HEK293 (cell line): ENCODE measurements around the gene PARD6B.
A peak's percentile ranks its signal among the peaks of the same experiment; 100 is the strongest.

ENCODE experiments used
- ATF2 ChIP-seq: fragments of 450-650 bp; formaldehyde crosslinking; IDR thresholded peaks from 2 replicates; pipeline ENCODE4 v1.5.1; 2016; ENCODE audit warnings: missing biosample characterization, missing genetic modification characterization, low read depth
- BCL11B ChIP-seq: fragments of 450-650 bp; formaldehyde crosslinking; IDR thresholded peaks from 2 replicates; pipeline ENCODE4 v1.5.1; 2016; ENCODE audit warnings: low read depth, missing biosample characterization, missing genetic modification characterization
- GLIS1 ChIP-seq: fragments of 450-650 bp; formaldehyde crosslinking; IDR thresholded peaks from 2 replicates; pipeline ENCODE4 v1.5.1; 2016; ENCODE audit warnings: missing biosample characterization, missing genetic modification characterization
- KLF8 ChIP-seq: fragments of 450-650 bp; formaldehyde crosslinking; IDR thresholded peaks from 2 replicates; pipeline ENCODE4 v1.5.1; 2016; ENCODE audit warnings: missing biosample characterization, missing genetic modification characterization
- MYNN ChIP-seq: fragments of 450-650 bp; formaldehyde crosslinking; IDR thresholded peaks from 2 replicates; pipeline ENCODE4 v1.5.1; 2016; ENCODE audit warnings: missing biosample characterization, missing genetic modification characterization, borderline replicate concordance
- OVOL3 ChIP-seq: fragments of 450-650 bp; formaldehyde crosslinking; IDR thresholded peaks from 2 replicates; pipeline ENCODE4 v1.5.1; 2016; ENCODE audit warnings: missing biosample characterization, missing genetic modification characterization
- SP3 ChIP-seq: fragments of 450-650 bp; formaldehyde crosslinking; IDR thresholded peaks from 2 replicates; pipeline ENCODE4 v1.5.1; 2016; ENCODE audit warnings: missing biosample characterization, missing genetic modification characterization
- ZBTB26 ChIP-seq: fragments of 450-650 bp; formaldehyde crosslinking; optimal IDR thresholded peaks from 2 replicates; pipeline ENCODE3; 2016; ENCODE audit warnings: missing biosample characterization, mild to moderate bottlenecking, missing genetic modification characterization
- ZNF184 ChIP-seq: fragments of 450-650 bp; IDR thresholded peaks from 2 replicates; pipeline ENCODE4 v1.5.1; 2018; ENCODE audit warnings: missing biosample characterization, mild to moderate bottlenecking, missing genetic modification characterization
- ZNF214 ChIP-seq: fragments of 450-650 bp; formaldehyde crosslinking; IDR thresholded peaks from 2 replicates; pipeline ENCODE4 v1.5.1; 2017; ENCODE audit warnings: missing biosample characterization, mild to moderate bottlenecking, missing genetic modification characterization, borderline replicate concordance
- ZNF223 ChIP-seq: fragments of 450-650 bp; formaldehyde crosslinking; IDR thresholded peaks from 2 replicates; pipeline ENCODE4 v1.5.1; 2016; ENCODE audit warnings: missing biosample characterization, missing genetic modification characterization
- ZNF23 ChIP-seq: fragments of 450-650 bp; formaldehyde crosslinking; IDR thresholded peaks from 2 replicates; pipeline ENCODE4 v1.5.1; 2016; ENCODE audit warnings: missing biosample characterization, missing genetic modification characterization, borderline replicate concordance
- ZNF248 ChIP-seq: fragments of 450-650 bp; formaldehyde crosslinking; IDR thresholded peaks from 2 replicates; pipeline ENCODE4 v1.5.1; 2017; ENCODE audit warnings: missing biosample characterization, missing genetic modification characterization
- ZNF266 ChIP-seq: fragments of 450-650 bp; formaldehyde crosslinking; IDR thresholded peaks from 2 replicates; pipeline ENCODE4 v1.5.1; 2016; ENCODE audit warnings: missing biosample characterization, missing genetic modification characterization, low read depth
- ZNF391 ChIP-seq: fragments of 450-650 bp; formaldehyde crosslinking; IDR thresholded peaks from 2 replicates; pipeline ENCODE4 v1.5.1; 2016; ENCODE audit warnings: low read depth, missing biosample characterization, missing genetic modification characterization, borderline replicate concordance
- ZNF404 ChIP-seq: fragments of 450-650 bp; formaldehyde crosslinking; IDR thresholded peaks from 2 replicates; pipeline ENCODE4 v1.5.1; 2017; ENCODE audit warnings: missing biosample characterization, missing genetic modification characterization
- ZNF518A ChIP-seq: fragments of 450-650 bp; formaldehyde crosslinking; conservative IDR thresholded peaks from 2 replicates; pipeline ENCODE4 v1.5.1; 2016; ENCODE audit warnings: low read depth, missing biosample characterization, missing genetic modification characterization
- ZNF558 ChIP-seq: fragments of 450-650 bp; formaldehyde crosslinking; IDR thresholded peaks from 2 replicates; pipeline ENCODE4 v1.5.1; 2016; ENCODE audit warnings: missing biosample characterization, missing genetic modification characterization
- ZNF623 ChIP-seq: fragments of 450-650 bp; formaldehyde crosslinking; IDR thresholded peaks from 2 replicates; pipeline ENCODE4 v1.5.1; 2016; ENCODE audit warnings: missing biosample characterization, missing genetic modification characterization
- ZNF670 ChIP-seq: fragments of 450-650 bp; formaldehyde crosslinking; IDR thresholded peaks from 2 replicates; pipeline ENCODE4 v1.5.1; 2016; ENCODE audit warnings: missing biosample characterization, missing genetic modification characterization, low read depth
- ZNF776 ChIP-seq: fragments of 450-650 bp; formaldehyde crosslinking; IDR thresholded peaks from 2 replicates; pipeline ENCODE4 v1.5.0; 2017; ENCODE audit warnings: missing biosample characterization, missing genetic modification characterization, borderline replicate concordance
- ZSCAN30 ChIP-seq: fragments of 450-650 bp; IDR thresholded peaks from 2 replicates; pipeline ENCODE4 v1.5.1; 2018; ENCODE audit warnings: missing biosample characterization, mild to moderate bottlenecking, missing genetic modification characterization, moderate library complexity
- ZXDB ChIP-seq: fragments of 450-650 bp; formaldehyde crosslinking; IDR thresholded peaks from 2 replicates; pipeline ENCODE4 v1.5.1; 2016; ENCODE audit warnings: missing biosample characterization, missing genetic modification characterization
- TF ChIP-seq, protein P1 (sequence below): fragments of 450-650 bp; formaldehyde crosslinking; IDR thresholded peaks from 2 replicates; pipeline ENCODE4 v1.5.1; 2016; ENCODE audit warnings: missing biosample characterization, missing genetic modification characterization
- TF ChIP-seq, protein P2 (sequence below): fragments of 450-650 bp; formaldehyde crosslinking; IDR thresholded peaks from 2 replicates; pipeline ENCODE4 v1.5.1; 2016; ENCODE audit warnings: missing biosample characterization, missing genetic modification characterization
- TF ChIP-seq, protein P3 (sequence below): fragments of 450-650 bp; formaldehyde crosslinking; IDR thresholded peaks from 2 replicates; pipeline ENCODE4 v1.5.1; 2016; ENCODE audit warnings: missing biosample characterization, missing genetic modification characterization

PARD6B gene

GRCh38 chr20:50731055-50731929, at the start of gene PARD6B (continued):
- no peak for TF ChIP-seq ZNF518A
- TF ChIP-seq ATF2 (tag by site-specific recombination), result no peak
- no peak for TF ChIP-seq ZNF558
- TF ChIP-seq, protein P1, sequence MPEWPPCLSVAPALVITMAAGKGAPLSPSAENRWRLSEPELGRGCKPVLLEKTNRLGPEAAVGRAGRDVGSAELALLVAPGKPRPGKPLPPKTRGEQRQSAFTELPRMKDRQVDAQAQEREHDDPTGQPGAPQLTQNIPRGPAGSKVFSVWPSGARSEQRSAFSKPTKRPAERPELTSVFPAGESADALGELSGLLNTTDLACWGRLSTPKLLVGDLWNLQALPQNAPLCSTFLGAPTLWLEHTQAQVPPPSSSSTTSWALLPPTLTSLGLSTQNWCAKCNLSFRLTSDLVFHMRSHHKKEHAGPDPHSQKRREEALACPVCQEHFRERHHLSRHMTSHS (tag by site-specific recombination), result no peak
- TF ChIP-seq ZNF23 (tag by site-specific recombination), result no peak
- TF ChIP-seq GLIS1 (tag by site-specific recombination), result peak; percentile 5; the same call in 1 of the 2 replicates
- TF ChIP-seq ZNF670 (tag by site-specific recombination), result no peak
- peak; percentile 91 for TF ChIP-seq SP3 (tag by site-specific recombination)
- TF ChIP-seq, protein P2, sequence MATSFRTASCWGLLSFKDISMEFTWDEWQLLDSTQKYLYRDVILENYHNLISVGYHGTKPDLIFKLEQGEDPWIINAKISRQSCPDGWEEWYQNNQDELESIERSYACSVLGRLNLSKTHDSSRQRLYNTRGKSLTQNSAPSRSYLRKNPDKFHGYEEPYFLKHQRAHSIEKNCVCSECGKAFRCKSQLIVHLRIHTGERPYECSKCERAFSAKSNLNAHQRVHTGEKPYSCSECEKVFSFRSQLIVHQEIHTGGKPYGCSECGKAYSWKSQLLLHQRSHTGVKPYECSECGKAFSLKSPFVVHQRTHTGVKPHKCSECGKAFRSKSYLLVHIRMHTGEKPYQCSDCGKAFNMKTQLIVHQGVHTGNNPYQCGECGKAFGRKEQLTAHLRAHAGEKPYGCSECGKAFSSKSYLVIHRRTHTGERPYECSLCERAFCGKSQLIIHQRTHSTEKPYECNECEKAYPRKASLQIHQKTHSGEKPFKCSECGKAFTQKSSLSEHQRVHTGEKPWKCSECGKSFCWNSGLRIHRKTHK, result no peak
- no peak for TF ChIP-seq ZNF776
- peak; percentile 75; the same call in 1 of the 2 replicates for TF ChIP-seq KLF8 (tag by site-specific recombination)
- TF ChIP-seq ZXDB (tag by site-specific recombination), result 0 out of 2 replicates have a peak, but pooled peaks have one; percentile 30
- TF ChIP-seq, protein P3, sequence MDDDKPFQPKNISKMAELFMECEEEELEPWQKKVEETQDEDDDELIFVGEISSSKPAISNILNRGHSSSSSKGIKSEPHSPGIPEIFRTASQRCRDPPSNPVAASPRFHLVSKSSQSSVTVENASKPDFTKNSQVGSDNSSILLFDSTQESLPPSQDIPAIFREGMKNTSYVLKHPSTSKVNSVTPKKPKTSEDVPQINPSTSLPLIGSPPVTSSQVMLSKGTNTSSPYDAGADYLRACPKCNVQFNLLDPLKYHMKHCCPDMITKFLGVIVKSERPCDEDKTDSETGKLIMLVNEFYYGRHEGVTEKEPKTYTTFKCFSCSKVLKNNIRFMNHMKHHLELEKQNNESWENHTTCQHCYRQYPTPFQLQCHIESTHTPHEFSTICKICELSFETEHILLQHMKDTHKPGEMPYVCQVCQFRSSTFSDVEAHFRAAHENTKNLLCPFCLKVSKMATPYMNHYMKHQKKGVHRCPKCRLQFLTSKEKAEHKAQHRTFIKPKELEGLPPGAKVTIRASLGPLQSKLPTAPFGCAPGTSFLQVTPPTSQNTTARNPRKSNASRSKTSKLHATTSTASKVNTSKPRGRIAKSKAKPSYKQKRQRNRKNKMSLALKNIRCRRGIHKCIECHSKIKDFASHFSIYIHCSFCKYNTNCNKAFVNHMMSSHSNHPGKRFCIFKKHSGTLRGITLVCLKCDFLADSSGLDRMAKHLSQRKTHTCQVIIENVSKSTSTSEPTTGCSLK (tag by site-specific recombination), result no peak
- TF ChIP-seq ZBTB26 (tag by site-specific recombination), result peak; percentile 99
- no peak for TF ChIP-seq ZNF223 (tag by site-specific recombination)
- no peak for TF ChIP-seq ZNF214 (tag by site-specific recombination)
- TF ChIP-seq ZNF404 (tag by site-specific recombination), result no peak
- TF ChIP-seq ZNF391 (tag by site-specific recombination), result 0 out of 2 replicates have a peak, but pooled peaks have one; percentile 71
- no peak for TF ChIP-seq MYNN (tag by site-specific recombination)
- TF ChIP-seq ZSCAN30 (tag by site-specific recombination), result peak; percentile 87; the same call in 1 of the 2 replicates
- no peak for TF ChIP-seq BCL11B (tag by site-specific recombination)
- 0 out of 2 replicates have a peak, but pooled peaks have one; percentile 13 for TF ChIP-seq ZNF184
- TF ChIP-seq ZNF248 (tag by site-specific recombination), result no peak
- TF ChIP-seq ZNF623 (tag by site-specific recombination), result no peak
- TF ChIP-seq OVOL3 (tag by site-specific recombination), result no peak
- no peak for TF ChIP-seq ZNF266 (tag by site-specific recombination)
